ENCODE measurements around the gene LEMD2. TPM values are rescaled to one million over a fixed set of nuclear protein-coding genes. Genes with fewer than 3 reads are reported as not detected.

The LEMD2 gene
- polyA plus RNA-seq, 1 of the 3 experiments (the other 2 are of a cell fraction): 56.5 TPM

GRCh38 chr6:33739571-33739970 is 49.4 kb downstream of the LEMD2 start (continued):
- TF ChIP-seq, protein P1, sequence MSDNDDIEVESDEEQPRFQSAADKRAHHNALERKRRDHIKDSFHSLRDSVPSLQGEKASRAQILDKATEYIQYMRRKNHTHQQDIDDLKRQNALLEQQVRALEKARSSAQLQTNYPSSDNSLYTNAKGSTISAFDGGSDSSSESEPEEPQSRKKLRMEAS (IDR thresholded peaks at IDR 0.05; ENCODE audit: low read depth): no peak

- no peak for DNase-seq
- ChIA-PET POLR2A (no interaction called here), CTCF (interaction anchor here (0.6 to 1.9 kb wide), 6 partner anchors 23 to 426 kb away, joined by 3 to 11 read pairs (median 4); partner anchors contain the start of gene UQCC2)
- Histone ChIP-seq H2AFZ (ENCODE audit: low read depth) (no peak overlapping the region), H3F3A (replicated peaks; ENCODE audit: insufficient read depth) (no peaks in the 10 kb centered on the region), H3K9ac (no peak overlapping the region), H3K9me3 (no peaks in the 10 kb centered on the region), H3K4me3 (ENCODE audit: low read depth in 2 of 2, low read length in 1 of 2) (no peak overlapping the region), H3K27me3 (ENCODE audit: insufficient read depth) (no peaks in the 10 kb centered on the region), H3K27ac (ENCODE audit: low read depth in 2 of 2, low read length in 1 of 2) (no peak overlapping the region), H3K4me2 (no peak overlapping the region), H3K36me3 (replicated peaks in 1 of 2; ENCODE audit: control insufficient read depth in 1 of 2, insufficient read depth in 2 of 2, low read length in 1 of 2) (no peaks in the 10 kb centered on the region), H3K9me2 (no peaks in the 10 kb centered on the region), H3K4me1 (ENCODE audit: control insufficient read depth in 1 of 2, insufficient read depth in 2 of 2, low read depth in 1 of 2, low read length in 1 of 2) (peaks cover 0 to 26% of the 10 kb centered on the region in 2 experiments; a peak in 1 of 4 replicates), H4K20me1 (ENCODE audit: insufficient read depth) (no peaks in the 10 kb centered on the region), H3K79me2 (ENCODE audit: insufficient read depth) (no peaks in the 10 kb centered on the region)
- TF ChIP-seq CHD2 (IDR thresholded peaks at IDR 0.05; ENCODE audit: low read length, partially characterized antibody) (no peak), JUND (IDR thresholded peaks at IDR 0.05) (no peak), TAF1 (IDR thresholded peaks at IDR 0.05; ENCODE audit: borderline replicate concordance, low read depth, low read length) (no peak), RXRA (IDR thresholded peaks at IDR 0.05; ENCODE audit: borderline replicate concordance, low read depth) (no peak), TEAD4 (IDR thresholded peaks at IDR 0.05; ENCODE audit: borderline replicate concordance, insufficient read depth) (no peak), ELF1 (IDR thresholded peaks at IDR 0.05) (no peak), TCF12 (IDR thresholded peaks at IDR 0.05) (no peak), MXI1 (IDR thresholded peaks at IDR 0.05; ENCODE audit: low read depth, low read length) (no peak), FOSL2 (IDR thresholded peaks at IDR 0.05; ENCODE audit: borderline replicate concordance, low read depth) (no peak), EZH2phosphoT487 (IDR thresholded peaks at IDR 0.05; ENCODE audit: borderline replicate concordance, low read depth) (no peak)
- TF ChIP-seq, protein P2, sequence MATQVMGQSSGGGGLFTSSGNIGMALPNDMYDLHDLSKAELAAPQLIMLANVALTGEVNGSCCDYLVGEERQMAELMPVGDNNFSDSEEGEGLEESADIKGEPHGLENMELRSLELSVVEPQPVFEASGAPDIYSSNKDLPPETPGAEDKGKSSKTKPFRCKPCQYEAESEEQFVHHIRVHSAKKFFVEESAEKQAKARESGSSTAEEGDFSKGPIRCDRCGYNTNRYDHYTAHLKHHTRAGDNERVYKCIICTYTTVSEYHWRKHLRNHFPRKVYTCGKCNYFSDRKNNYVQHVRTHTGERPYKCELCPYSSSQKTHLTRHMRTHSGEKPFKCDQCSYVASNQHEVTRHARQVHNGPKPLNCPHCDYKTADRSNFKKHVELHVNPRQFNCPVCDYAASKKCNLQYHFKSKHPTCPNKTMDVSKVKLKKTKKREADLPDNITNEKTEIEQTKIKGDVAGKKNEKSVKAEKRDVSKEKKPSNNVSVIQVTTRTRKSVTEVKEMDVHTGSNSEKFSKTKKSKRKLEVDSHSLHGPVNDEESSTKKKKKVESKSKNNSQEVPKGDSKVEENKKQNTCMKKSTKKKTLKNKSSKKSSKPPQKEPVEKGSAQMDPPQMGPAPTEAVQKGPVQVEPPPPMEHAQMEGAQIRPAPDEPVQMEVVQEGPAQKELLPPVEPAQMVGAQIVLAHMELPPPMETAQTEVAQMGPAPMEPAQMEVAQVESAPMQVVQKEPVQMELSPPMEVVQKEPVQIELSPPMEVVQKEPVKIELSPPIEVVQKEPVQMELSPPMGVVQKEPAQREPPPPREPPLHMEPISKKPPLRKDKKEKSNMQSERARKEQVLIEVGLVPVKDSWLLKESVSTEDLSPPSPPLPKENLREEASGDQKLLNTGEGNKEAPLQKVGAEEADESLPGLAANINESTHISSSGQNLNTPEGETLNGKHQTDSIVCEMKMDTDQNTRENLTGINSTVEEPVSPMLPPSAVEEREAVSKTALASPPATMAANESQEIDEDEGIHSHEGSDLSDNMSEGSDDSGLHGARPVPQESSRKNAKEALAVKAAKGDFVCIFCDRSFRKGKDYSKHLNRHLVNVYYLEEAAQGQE (IDR thresholded peaks at IDR 0.05; ENCODE audit: low read depth, low read length): no peak
- TF ChIP-seq, protein P3, sequence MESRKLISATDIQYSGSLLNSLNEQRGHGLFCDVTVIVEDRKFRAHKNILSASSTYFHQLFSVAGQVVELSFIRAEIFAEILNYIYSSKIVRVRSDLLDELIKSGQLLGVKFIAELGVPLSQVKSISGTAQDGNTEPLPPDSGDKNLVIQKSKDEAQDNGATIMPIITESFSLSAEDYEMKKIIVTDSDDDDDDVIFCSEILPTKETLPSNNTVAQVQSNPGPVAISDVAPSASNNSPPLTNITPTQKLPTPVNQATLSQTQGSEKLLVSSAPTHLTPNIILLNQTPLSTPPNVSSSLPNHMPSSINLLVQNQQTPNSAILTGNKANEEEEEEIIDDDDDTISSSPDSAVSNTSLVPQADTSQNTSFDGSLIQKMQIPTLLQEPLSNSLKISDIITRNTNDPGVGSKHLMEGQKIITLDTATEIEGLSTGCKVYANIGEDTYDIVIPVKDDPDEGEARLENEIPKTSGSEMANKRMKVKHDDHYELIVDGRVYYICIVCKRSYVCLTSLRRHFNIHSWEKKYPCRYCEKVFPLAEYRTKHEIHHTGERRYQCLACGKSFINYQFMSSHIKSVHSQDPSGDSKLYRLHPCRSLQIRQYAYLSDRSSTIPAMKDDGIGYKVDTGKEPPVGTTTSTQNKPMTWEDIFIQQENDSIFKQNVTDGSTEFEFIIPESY (IDR thresholded peaks at IDR 0.05; ENCODE audit: borderline replicate concordance, low read depth): no peak
- TF ChIP-seq, protein P4, sequence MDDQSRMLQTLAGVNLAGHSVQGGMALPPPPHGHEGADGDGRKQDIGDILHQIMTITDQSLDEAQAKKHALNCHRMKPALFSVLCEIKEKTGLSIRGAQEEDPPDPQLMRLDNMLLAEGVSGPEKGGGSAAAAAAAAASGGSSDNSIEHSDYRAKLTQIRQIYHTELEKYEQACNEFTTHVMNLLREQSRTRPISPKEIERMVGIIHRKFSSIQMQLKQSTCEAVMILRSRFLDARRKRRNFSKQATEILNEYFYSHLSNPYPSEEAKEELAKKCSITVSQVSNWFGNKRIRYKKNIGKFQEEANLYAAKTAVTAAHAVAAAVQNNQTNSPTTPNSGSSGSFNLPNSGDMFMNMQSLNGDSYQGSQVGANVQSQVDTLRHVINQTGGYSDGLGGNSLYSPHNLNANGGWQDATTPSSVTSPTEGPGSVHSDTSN (IDR thresholded peaks at IDR 0.05): no peak
- TF ChIP-seq, protein P5, sequence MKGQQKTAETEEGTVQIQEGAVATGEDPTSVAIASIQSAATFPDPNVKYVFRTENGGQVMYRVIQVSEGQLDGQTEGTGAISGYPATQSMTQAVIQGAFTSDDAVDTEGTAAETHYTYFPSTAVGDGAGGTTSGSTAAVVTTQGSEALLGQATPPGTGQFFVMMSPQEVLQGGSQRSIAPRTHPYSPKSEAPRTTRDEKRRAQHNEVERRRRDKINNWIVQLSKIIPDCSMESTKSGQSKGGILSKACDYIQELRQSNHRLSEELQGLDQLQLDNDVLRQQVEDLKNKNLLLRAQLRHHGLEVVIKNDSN (IDR thresholded peaks at IDR 0.05; ENCODE audit: borderline replicate concordance, low read depth): no peak
- WGBS (ENCODE audit: low lambda C conversion rate): 79% methylated on average over 4 of the region's 5 CpGs
These were observed 50.1 kb downstream of the LEMD2 start for GRCh38 chr6:33738879-33739278.
